GM04504 (cell line): ENCODE measurements around the gene NBDY.
"Not testable (repeated sequence)": the region's sequence is repeated elsewhere in the genome, so short reads cannot be mapped to it uniquely, and the experiment has no call there.

Experiments
- DNase-seq: peaks from one replicate; pipeline ENCODE4 v3.0.0-alpha.2; 2012; ENCODE audit warnings: low read depth

NBDY gene, protein sequence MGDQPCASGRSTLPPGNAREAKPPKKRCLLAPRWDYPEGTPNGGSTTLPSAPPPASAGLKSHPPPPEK

DNA sequence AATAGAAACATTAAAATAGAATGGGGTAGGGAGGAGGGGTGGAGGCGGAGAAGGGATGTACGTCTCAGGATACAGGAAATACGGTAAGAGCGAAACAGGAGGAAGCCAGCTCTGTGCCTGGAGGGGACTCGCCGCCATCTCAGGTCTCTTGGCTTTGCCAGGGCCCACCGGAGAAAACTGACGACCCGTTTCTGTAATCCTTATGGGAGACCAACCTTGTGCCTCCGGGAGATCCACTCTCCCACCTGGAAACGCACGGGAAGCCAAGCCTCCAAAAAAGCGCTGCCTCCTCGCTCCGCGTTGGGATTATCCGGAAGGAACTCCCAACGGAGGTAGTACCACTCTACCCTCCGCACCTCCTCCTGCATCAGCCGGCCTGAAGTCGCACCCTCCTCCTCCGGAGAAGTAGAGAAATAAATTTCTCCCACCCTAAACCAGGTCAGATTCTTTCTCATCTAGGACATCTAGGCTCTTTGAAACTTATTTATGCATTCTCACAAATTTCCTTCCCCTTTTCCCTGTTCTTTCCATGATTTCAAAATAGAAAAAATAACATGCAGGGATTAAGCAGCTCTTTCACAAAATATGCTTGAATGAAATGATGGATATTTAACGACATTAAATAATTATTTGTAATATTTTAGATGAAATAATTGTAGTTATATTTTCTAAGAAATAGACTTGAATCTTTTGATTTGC, at the start of gene NBDY:
Gene NBDY, plus strand, starts transcription at position 92 of the 699 bp plus-strand sequence. Its CDS starts 111 bp downstream, at position 203.
- no peak for DNase-seq

DNA sequence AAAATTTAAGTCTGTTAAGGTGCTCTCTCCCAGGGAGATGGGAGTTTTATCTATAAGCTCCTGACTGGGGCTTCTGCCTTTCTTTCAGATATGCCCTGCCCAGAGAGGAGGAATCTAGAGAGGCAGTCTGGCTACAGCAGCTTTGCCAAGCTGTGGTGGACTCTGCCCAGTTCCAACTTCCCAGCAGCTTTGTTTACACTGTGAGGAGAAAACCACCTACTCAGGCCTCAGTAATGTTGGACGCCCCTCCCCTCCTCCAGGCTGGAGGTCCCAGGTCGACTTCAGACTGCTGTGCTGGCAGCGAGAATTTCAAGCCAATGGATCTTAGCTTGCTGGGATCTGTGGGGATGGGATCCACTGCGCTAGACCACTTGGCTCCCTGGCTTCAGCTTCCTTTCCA, 24.5 kb upstream of the NBDY start:
- DNase-seq, result not testable (repeated sequence)

DNA sequence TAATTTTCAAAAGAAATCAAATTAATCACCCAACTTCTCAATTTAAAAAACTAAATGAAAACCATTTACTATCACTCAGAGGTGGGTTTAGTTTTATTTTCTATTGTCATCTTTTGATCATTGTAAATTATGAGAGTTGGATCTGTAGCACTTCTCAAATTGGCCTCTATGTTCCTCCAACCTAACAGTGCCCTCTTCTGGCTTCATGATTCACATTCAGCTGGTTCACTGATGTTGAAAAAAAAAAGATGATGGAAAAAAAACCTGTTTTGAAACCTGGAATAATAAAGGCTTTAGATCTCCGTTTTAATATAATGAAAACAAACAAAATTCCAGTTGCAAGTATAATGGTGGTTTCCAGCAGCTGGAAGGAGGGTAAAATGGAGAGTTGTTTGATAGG, 2.4 kb upstream of the NBDY start:
- DNase-seq, result no peak

DNA sequence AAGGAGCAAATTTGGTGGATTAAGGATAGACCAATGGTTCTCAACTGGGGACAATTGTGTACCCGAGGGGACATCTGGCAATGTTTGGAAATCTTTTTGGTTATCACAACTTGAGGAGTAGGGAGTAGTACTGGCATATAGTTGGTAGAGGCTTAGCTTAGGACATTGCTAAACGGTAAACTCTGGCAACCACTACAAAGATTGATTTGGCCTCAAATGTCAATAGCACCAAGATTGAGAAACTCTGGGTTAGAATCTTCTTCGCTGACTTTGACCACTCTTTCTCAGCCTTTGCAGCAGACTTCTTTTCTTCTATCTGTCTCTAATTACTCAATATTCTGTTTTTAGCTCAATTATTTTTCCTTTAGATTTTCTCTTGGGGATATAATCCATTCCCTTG, 1.5 kb upstream of the NBDY start:
- DNase-seq, result no peak

DNA sequence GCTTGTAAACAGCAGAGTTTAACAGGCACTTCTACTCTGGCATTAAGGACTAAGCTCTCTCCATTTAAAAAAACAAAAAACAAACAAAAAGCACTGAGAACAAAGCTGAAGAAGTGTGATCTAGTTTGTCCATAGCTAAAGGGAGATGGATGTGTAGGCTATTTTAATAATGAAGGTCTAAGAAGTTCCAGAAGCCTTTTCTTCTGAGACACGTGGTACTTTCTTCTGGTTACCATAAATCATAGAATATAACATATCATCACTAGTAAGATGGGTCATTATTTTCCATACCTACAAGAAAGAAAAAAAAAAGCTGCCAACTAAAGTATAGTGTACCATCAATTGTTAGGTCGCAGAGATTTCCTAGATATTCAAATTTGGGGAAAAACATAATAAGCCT, 722 bp upstream of the NBDY start:
- DNase-seq, result no peak

DNA sequence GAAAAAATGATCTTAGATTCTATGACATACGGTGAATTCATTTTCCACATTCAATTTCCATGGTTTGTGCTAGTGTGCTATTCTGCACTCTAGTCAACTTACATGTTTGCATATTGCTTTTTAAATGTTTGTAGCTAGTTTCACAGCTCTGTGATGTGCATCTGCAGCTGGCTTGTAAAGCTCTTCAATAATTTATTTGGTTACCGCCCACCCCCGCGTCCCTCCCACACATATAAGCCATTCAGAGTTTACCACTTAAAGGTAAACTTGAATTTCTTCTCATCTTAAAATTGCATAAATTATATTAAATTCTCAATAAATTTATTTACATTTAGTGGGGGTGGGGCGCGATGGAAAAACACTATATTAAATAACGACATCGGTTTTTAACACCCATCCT, 291 bp upstream of the NBDY start:
- DNase-seq, result no peak

DNA sequence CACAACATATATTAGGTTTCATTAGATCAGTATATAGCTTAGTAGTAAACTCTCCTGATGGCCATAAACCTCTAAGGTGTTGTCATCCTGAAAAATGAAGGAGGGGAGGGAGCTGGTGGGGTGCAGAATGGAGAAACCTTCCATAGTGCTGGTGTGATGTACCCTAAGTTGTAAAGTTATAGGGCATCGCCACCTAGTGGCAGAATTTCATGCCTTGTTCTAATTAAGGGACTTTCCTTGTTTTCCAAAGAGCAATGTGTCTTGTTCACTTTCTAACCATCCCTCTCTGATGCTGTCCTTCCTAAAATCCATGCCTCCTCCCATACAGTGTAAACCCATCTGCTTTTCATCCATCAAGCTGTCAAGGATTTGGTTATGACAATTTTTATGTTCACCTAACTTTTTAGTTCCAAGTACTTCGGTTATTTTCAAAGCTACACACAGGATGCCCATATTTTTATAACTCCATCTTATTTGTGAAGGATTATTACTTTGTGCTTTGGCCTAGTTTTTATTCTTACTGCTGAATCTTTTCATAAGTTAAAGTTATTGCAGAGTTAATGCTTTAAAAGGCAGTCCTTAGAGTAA, 4.5 kb downstream of the NBDY start:
- no peak for DNase-seq

DNA sequence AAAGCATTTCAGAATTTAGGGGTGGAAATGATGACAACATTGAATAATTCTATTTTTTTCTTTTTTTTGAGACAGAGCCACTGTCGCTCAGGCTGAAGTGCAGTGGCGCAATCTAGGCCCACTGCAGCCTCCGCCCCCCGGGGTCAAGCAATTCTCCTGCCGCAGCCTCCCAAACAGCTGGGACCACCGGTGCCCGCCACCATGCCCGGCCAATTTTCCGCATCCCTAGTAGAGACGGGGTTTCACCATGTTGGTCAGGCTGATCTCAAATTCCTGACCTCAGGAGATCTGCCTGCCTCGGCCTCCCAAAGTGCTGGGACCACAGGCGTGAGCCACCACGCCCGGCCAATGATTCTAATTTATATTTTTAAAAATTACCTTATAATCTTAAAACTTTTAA, 7.2 kb downstream of the NBDY start:
- DNase-seq, result no peak

DNA sequence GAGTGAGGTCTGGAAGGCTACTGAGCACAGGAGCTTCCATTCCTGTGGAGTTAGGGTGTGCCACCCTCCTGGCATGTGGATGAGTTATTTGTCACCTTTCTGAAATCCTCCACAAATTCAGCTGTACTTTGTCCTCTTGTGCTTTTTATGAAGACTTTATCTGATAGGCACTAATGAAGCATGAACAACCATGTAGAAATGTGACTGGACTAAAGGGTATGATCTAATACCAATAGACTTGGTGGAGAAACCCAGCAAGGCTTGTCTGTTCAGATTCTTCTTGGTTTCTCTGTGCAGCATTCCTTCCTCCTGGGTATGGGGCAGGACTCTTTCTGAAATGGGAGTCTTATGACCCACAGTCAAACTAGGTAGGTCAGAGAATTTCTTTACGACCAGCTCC, 9.6 kb downstream of the NBDY start:
- no peak for DNase-seq

DNA sequence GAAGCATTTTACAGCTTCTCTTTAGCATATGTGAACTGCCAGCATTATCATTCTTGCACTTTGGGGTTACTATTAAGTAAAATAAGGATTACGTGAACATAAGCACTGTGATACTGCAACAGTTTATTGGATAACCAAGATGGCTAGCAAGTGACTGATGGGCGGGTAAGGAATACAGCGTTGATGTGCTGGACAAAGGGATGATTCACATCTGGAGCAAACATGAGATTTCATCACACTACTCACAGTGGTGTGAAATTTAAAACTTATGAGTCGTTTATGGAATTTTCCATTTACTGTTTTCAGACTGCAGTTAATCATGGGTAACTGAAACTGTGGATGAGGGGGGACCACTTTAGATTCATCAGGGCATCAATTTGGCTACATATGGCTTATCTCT, 16.0 kb downstream of the NBDY start:
- peak; percentile 41 for DNase-seq

DNA sequence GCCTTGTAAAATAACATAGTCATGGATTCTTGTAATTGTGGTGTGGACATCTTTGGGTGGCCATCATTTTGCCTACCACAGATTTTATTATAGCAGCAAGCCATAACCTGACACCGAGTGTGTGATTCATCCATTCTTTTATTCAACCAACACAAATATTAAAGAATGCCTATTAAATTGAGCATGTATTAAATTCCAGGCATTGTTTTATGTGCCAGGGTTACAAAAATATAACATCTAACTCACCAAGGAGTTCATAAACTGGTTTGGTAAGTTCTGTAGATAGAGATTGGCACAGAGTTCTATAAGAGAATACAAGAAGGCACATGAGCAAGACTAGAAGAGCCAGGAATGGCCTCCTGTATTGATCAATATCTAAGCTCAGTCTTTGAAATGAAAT, 18.0 kb downstream of the NBDY start:
- no peak for DNase-seq

DNA sequence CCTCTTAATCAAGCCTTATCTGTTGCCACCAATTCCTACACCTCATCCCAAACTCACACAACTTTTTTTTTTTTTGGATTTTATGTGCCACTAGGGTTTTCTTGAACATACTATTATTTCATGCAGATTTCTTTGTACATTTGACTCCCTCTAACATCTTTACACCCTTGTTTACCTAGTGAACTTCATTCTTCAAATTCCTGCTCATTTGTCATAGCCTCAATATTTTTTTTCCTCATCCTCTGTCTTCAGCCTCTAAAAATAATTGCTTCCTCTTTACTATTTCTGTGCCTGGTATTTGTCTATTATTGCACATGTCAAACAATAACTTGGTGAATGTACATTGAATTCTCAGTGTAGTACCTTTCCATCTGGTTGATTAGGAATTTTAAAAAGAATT, 22.0 kb downstream of the NBDY start:
- DNase-seq, result no peak

DNA sequence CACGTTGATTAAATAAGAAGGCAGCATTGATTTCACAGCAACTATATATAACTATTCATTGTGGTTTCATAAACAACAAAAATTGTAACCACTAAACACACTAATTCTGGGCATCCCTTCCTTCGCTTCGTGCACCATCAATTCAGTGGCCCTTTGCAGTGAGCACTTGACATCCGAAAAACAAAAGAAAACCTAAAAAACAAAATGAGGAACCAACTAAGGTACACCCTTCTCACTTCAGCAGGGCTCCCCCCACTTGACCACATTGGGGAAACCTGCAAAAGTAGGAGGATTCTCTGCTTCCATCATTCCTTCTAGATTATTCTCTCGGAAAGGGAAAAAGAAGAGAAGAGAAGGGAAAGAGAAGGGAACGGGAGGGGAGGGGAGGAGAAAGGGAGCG, 28.3 kb downstream of the NBDY start:
- no peak for DNase-seq

DNA sequence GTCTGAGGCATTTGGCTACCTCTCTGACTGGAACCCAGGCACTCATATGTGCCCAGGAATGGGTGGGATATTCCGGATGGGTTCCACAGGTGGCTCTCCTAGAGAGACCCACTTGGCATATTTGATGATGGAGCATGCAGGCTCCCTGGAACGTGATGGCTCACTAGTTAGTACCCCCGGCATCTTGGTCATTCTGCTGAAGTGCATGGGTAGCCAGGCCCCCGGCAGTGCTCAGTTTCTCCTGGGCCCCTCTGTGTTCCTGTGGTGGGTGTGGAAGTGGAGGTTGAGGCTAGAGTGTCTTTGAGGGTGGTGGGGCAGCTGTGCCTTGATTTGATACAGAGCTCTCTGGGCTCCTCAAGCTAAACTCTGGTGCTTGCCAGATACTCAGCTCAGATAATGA, 29.4 kb downstream of the NBDY start:
- DNase-seq, result no peak

DNA sequence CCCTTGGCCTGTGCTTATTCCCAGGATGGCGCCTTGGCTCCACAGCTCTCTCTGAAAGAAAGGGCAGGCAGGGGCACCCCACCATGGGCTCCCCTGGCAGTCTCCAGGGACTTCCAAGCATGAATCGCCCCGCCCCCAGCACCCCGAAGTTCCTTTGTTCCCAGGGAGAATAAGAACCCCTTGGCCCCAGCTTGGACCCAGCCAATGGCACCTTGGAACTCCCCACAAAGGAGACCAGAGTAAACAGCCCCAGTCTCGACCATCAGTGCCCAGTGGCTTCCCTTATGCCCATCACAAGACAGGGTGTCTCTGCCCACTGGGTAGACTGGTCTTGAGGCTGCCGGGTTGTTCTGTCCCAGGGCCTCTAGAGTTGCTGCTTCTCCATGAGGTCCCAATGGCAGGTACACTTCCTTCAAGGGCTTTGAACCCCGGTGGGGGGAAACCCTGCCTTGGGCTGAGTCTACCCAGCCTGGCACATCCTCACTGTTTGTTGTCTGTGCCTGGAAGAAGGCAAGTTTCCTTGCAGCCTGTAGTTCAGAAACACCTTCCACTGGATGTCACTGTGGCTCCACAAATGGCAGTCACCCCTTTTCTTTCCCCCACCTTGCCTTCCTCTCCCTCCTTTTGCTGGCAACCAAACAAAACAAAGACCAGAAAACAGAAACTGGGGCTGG, 30.8 kb downstream of the NBDY start:
- no peak for DNase-seq

DNA sequence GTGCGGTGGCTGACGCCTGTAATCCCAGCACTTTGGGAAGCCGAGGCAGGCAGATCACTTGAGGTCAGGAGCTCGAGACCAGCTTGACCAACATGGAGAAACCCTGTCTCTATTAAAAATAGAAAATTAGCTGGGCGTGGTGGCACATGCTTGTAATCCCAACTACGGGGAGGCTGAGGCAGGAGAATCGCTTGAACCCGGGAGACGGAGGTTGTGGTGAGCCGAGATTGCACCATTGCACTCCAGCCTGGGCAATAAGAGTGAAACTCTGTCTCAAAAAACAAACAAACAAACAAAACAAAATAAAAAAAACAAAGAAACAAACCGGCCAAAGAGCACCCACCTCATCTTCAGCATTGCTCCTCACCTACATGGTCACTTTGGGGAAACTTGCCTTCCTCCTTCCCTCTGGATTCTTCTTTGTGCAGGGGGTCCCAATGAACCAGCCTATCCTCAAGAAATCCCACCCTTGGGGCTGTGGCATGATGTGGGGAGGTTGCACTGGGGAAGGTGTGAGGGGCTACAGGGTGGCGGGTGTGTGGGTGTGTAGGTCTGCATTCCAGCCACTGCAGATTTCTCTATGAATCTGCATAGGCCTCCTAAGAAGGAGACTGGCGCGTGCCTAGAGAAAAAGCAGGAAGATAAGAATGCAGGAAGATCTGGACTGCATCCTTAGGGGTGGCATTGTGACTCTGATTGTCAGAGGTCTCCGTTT, 31.5 kb downstream of the NBDY start:
- DNase-seq, result not testable (repeated sequence)

DNA sequence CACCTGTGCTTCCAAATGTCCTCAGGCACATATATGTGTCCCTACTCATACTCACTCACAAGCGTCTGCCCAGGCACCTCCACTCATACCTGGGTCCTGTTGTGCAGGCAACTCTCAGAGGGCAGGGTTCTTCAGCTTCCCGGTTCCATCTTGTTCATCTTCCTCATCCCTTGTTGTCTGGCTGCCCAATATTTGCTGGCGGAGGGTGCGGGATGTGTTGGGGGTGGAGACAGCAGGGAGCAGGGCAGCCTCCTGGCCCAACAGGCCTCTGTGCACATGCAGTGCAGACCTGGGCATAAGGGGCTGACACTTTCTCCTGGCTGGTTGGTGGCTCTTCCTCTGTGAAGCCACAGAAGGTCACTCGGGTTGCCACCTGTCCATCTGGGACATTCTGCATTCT, 32.1 kb downstream of the NBDY start:
- DNase-seq, result no peak

DNA sequence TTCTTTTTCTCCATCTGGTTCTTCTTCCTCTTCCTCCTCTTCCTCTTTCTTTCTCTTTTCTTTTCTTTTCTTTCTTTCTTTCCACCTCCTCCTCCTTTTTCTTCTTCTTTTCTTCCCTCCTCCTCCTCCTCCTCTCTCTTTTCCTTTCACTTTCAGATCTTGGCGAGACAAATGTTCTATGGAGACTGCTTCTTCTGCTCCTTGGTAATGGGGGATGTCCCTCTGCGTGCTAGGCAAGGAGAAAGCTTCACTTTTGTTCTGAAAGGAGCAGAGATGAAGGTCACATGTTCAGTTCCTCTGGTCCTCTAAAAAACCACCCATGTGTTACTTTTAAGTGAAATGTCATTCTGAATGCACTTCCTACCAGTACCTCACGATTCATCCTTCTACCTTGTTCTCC, 33.2 kb downstream of the NBDY start:
- DNase-seq, result no peak

DNA sequence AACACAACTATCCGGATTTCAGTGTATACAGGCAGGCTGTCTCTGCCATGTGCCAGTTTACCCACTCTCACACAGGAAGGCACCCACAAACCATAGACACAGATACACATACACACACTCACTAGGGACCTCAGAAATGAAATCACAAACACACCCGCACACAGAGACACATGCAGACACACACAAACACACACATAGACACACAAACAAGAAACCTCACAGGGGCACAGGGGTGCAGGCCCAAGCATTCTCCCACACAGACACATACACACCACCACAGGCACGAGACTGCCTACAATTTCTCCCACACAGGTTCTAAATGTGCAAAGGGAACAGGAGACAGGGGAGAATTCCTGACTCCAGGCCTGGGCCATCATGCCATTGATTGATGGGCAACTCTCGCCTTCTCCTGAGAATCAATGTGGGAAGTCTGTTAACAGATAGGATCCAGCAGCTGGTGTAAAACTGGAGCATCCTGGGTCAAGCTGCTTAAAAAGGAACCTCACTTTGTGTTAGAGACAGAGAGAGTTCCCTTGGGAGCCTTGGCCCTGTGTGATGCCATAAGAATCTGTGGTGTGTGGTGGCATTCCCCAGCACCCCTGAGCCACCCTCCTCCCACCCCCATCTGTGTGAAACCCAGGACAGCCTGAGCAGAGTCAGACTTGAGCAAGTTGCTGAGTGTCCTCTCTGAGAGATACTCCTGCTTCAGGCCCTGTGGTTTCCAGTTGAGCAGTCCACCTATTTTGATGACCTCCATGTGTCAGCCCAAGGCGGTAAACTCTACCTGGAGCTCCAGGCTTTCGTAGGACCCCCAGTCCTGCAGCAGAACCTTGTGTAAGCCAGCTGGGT, 33.9 kb downstream of the NBDY start:
- DNase-seq, result no peak

DNA sequence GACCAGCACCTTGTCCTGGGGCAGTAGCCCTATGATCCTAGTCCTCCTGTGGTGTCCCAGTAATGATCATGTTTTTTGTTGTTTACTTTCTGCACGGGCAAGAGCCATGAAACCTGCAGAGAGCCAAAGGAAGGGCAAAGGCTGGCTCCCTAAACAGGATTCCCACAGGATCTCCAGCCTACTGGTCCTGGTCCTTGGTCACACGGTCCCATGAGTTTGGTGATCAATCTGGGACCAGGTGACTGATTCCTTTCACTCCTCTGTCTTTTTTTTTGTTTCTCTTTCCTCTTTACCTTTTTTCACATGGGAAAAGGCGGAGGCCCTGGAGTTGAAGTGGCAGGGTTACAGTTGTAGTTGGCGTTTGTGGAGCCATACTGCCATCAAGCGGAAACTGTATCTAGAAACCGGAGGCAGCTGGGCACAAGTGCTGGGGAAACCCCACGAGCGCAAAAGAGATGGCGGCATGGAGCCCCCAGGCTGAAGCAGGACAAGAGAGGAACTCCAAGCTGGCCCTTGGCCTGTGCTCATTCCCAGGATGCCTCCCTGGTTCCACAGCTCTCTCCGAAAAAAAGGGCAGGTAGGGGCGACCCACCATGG, 34.6 kb downstream of the NBDY start:
- peak; percentile 71 for DNase-seq
